ENCODE measurements around the gene MKKS. TPM values are rescaled to one million over a fixed set of nuclear protein-coding genes. Genes with fewer than 3 reads are reported as not detected.

Gene MKKS
- total RNA-seq, 4 donors from 2014 or later, result 8.3 to 24.0 (median 13.8) TPM

GRCh38 chr20:10376270-10377075 lies 57.5 kb downstream of the MKKS start:
- TF ChIP-seq CTCF (IDR thresholded peaks at IDR 0.05; ENCODE audit: low read depth), result no peak

GRCh38 chr20:10375191-10375590 lies 58.8 kb downstream of the MKKS start:
- no peak for TF ChIP-seq CTCF (IDR thresholded peaks at IDR 0.05; ENCODE audit: low read depth)

- TF ChIP-seq CTCF (IDR thresholded peaks at IDR 0.05; ENCODE audit: low read depth), result no peak
Measured at GRCh38 chr20:10374036-10374435, 60.0 kb downstream of the MKKS start.

- no peak for TF ChIP-seq CTCF (IDR thresholded peaks at IDR 0.05; ENCODE audit: low read depth)
Measured at GRCh38 chr20:10371467-10371866, 62.6 kb downstream of the MKKS start.

- no peak for TF ChIP-seq CTCF (IDR thresholded peaks at IDR 0.05; ENCODE audit: low read depth)
Measured at GRCh38 chr20:10370091-10370887, 63.7 kb downstream of the MKKS start.

- no peak for TF ChIP-seq CTCF (IDR thresholded peaks at IDR 0.05; ENCODE audit: low read depth)
Measured at GRCh38 chr20:10369723-10370090, 64.3 kb downstream of the MKKS start.

- no peak for TF ChIP-seq CTCF (IDR thresholded peaks at IDR 0.05; ENCODE audit: low read depth)
Measured at GRCh38 chr20:10368702-10369041, 65.3 kb downstream of the MKKS start.

All from subcutaneous adipose tissue (tissue), 4 donors.